HG03378 (cell line): ENCODE measurements around the gene TEX44.

Experiments used
- ATAC-seq: cut with Tn5 transposase; IDR thresholded peaks from one replicate; pipeline ENCODE4 v1.9.1; 2021; ENCODE audit warnings: mild to moderate bottlenecking, moderate library complexity; ENCODE audit not compliant: unreplicated experiment

The TEX44 gene

GRCh38 chr2:231604101-231604684 lies 11.5 kb downstream of the TEX44 start:
- ATAC-seq: peak; percentile 22

GRCh38 chr2:231604685-231605606 lies 12.3 kb downstream of the TEX44 start:
- peak; percentile 82 for ATAC-seq

GRCh38 chr2:231605607-231606091 lies 13.0 kb downstream of the TEX44 start:
- ATAC-seq: no peak

GRCh38 chr2:231606941-231607340 lies 14.3 kb downstream of the TEX44 start:
- no peak for ATAC-seq

- ATAC-seq: no peak
Measured at GRCh38 chr2:231611273-231612108, 18.8 kb downstream of the TEX44 start.

- ATAC-seq: no peak
Measured at GRCh38 chr2:231612109-231612455, 19.4 kb downstream of the TEX44 start.

- peak; percentile 35 for ATAC-seq
Measured at GRCh38 chr2:231612456-231613330, 20.0 kb downstream of the TEX44 start.

- peak; percentile 8 for ATAC-seq
Measured at GRCh38 chr2:231613331-231613662, 20.6 kb downstream of the TEX44 start.

- ATAC-seq: peak; percentile 73
Measured at GRCh38 chr2:231613663-231614558, 21.2 kb downstream of the TEX44 start.

GRCh38 chr2:231614559-231615057 lies 21.9 kb downstream of the TEX44 start:
- no peak for ATAC-seq

- ATAC-seq: no peak
Measured at GRCh38 chr2:231615058-231615671, 22.5 kb downstream of the TEX44 start.

- ATAC-seq: no peak
Measured at GRCh38 chr2:231616296-231616695, 23.6 kb downstream of the TEX44 start.

GRCh38 chr2:231617059-231617926 lies 24.6 kb downstream of the TEX44 start:
- ATAC-seq: no peak

- ATAC-seq: no peak
Measured at GRCh38 chr2:231621051-231621879, 28.6 kb downstream of the TEX44 start.

GRCh38 chr2:231622963-231623362 lies 30.3 kb downstream of the TEX44 start:
- no peak for ATAC-seq

- no peak for ATAC-seq
Measured at GRCh38 chr2:231626449-231626848, 33.8 kb downstream of the TEX44 start.
